B cell (primary cell): ENCODE data around the gene AGRN.

Experiments used
- EZH2 ChIP-seq: IDR thresholded peaks from 2 replicates; pipeline ENCODE4 v1.6.1; 2012; ENCODE audit warnings: borderline replicate concordance, low read depth, mild to moderate bottlenecking, moderate library complexity, low read length; ENCODE audit not compliant: insufficient read depth, poor library complexity, severe bottlenecking
- TF ChIP-seq, protein P1 (sequence below): fragments of 200-600 bp; IDR thresholded peaks from one replicate; pipeline ENCODE4 v1.8.0; 2022; ENCODE audit warnings: antibody characterized with exemption, mild to moderate bottlenecking

DNA sequence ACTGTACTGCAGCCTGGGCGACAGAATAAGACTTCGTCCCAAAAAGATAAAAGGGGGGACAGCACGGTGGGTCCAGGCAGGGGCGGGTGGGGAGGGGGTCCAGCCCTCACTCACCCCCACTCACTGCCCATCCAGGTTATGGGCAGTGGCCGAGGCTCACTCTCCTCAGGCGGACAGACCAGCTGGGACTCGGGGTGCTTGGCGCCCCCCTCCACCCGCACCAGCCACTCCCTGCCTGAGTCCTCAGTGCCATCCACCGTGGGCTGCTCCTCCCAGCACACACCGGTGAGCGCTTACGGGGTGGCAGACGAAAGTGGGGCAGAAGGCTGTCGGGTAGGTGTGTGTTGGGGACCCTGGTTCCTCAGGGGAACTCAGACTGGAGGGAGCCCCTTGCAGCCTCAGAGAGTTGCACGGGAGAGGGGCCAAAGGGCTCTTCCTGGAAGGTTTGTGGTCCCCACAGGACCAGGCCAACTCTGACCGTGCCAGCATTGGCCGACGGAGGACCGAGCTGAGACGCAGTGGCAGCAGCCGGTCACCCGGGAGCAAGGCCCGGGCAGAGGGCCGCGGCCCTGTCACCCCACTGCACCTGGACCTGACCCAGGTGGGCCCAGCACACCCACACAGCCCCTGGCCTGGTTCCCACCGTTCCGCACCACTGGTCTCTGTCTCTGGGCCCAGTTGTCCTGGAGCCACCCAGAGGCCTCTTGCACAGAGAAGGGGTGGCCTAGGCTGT lies 47.0 kb upstream of the AGRN start:
- TF ChIP-seq, protein P1, sequence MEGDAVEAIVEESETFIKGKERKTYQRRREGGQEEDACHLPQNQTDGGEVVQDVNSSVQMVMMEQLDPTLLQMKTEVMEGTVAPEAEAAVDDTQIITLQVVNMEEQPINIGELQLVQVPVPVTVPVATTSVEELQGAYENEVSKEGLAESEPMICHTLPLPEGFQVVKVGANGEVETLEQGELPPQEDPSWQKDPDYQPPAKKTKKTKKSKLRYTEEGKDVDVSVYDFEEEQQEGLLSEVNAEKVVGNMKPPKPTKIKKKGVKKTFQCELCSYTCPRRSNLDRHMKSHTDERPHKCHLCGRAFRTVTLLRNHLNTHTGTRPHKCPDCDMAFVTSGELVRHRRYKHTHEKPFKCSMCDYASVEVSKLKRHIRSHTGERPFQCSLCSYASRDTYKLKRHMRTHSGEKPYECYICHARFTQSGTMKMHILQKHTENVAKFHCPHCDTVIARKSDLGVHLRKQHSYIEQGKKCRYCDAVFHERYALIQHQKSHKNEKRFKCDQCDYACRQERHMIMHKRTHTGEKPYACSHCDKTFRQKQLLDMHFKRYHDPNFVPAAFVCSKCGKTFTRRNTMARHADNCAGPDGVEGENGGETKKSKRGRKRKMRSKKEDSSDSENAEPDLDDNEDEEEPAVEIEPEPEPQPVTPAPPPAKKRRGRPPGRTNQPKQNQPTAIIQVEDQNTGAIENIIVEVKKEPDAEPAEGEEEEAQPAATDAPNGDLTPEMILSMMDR, result no peak
- no peak for TF ChIP-seq EZH2
